Endodermal cell (in vitro differentiated cells): ENCODE data around the gene ZGRF1. TPM values are rescaled to one million over a fixed set of nuclear protein-coding genes. Genes with fewer than 3 reads are reported as not detected.

Experiments
- DNase-seq: peaks from one replicate; pipeline ENCODE4 v3.0.0-alpha.2; 2017
- H3K27ac ChIP-seq: 2 replicates; pipeline ENCODE4 v1.5.1; 2013; ENCODE audit warnings: mild to moderate bottlenecking, low read depth, low read length, moderate library complexity
- H3K27me3 ChIP-seq: 2 replicates; pipeline ENCODE4 v1.6.1; 2013; ENCODE audit warnings: mild to moderate bottlenecking, low read length, moderate library complexity; ENCODE audit not compliant: insufficient read depth, control insufficient read depth, poor library complexity, severe bottlenecking
- H3K36me3 ChIP-seq: 2 replicates; pipeline ENCODE4 v1.7.0; 2013; ENCODE audit warnings: mild to moderate bottlenecking, low read length, moderate library complexity; ENCODE audit not compliant: control insufficient read depth, insufficient read depth
- H3K4me1 ChIP-seq: one replicate; pipeline ENCODE4 v1.7.0; 2013; ENCODE audit warnings: low read length; ENCODE audit not compliant: control insufficient read depth, insufficient read depth
- H3K4me3 ChIP-seq: 2 replicates; pipeline ENCODE4 v1.5.1; 2013; ENCODE audit warnings: mild to moderate bottlenecking, low read length, moderate library complexity
- H3K9ac ChIP-seq: 2 replicates; pipeline ENCODE4 v1.6.1; 2013; ENCODE audit warnings: mild to moderate bottlenecking, low read length, moderate library complexity; ENCODE audit not compliant: poor library complexity, severe bottlenecking; ENCODE audit errors: extremely low read depth
- H3K9me3 ChIP-seq: 2 replicates; pipeline ENCODE4 v1.6.1; 2013; ENCODE audit warnings: mild to moderate bottlenecking, low read length, moderate library complexity; ENCODE audit not compliant: control insufficient read depth
- H3K27ac Mint-ChIP-seq: 2 replicates; pipeline ENCODE4 v1.8.0; 2020; ENCODE audit warnings: mixed read lengths
- H3K27me3 Mint-ChIP-seq: 2 replicates; pipeline ENCODE4 v1.8.0; 2021; ENCODE audit warnings: mild to moderate bottlenecking, mixed read lengths; ENCODE audit not compliant: insufficient read depth
- H3K36me3 Mint-ChIP-seq: 2 replicates; pipeline ENCODE4 v1.8.0; 2020; ENCODE audit warnings: low read depth, mixed read lengths
- H3K4me1 Mint-ChIP-seq: 2 replicates; pipeline ENCODE4 v1.8.0; 2020; ENCODE audit warnings: mixed read lengths
- H3K4me3 Mint-ChIP-seq: 2 replicates; pipeline ENCODE4 v1.8.0; 2020; ENCODE audit warnings: mild to moderate bottlenecking, moderate library complexity, mixed read lengths
- H3K9me3 Mint-ChIP-seq: 2 replicates; pipeline ENCODE4 v1.8.0; 2020; ENCODE audit warnings: mild to moderate bottlenecking, mixed read lengths
- WGBS, 2 experiments: methylation state at CpG; one replicate each; pipeline versions ENCODE4 v1.1.5 to v1.1.7; 2013; ENCODE audit warnings: missing lambda C conversion rate in 2 of 2, mixed read lengths in 1 of 2; ENCODE audit not compliant: insufficient coverage in 1 of 2, insufficient read length in 1 of 2; 5-methylcytosine and 5-hydroxymethylcytosine counted together
- total RNA-seq, 2 donors: library from RNA; stranded (reverse); fragmentation: NEBNext Ultra II Directional in 1 of 2; extraction: Animal tissue kit (Norgen Biotek cat#: 25700) in 1 of 2; gene quantifications; 2 replicates in 1 of 2; 3 replicates in 1 of 2; pipeline ENCODE4 v1.2.1, GENCODE V29; 2021
- TF ChIP-seq, protein P1 (sequence below): fragments of 200-600 bp; sonication (generic); conservative IDR thresholded peaks from 2 replicates; pipeline ENCODE4 v1.5.0; 2021; ENCODE audit warnings: antibody characterized with exemption, mild to moderate bottlenecking

Gene ZGRF1
- total RNA-seq, 2 donors from 2014 or later = 29.1 to 57.3 TPM

DNA sequence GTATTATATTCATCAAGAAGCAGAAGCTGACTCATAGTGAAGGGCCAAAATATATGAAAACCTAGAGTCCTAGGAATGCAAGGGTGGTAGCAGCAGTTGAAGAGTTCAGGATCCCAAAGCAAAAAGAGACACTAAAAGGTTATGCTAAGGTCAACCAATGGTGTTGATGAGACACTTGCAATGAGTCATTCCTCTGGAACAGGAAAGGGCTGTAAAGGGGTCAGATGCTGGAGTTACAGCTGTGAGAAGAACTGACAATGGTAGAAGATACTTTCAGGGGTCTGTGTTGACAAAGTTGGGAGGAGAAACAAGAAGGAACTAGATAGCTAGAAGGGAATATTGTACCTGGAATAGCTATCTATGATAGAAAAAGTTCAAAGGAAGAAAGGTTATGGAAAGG lies 47.5 kb downstream of the ZGRF1 start:
- no peaks in the 10 kb centered on the region for H3K4me1 Mint-ChIP-seq
- no peak overlapping the region for H3K27ac Mint-ChIP-seq

DNA sequence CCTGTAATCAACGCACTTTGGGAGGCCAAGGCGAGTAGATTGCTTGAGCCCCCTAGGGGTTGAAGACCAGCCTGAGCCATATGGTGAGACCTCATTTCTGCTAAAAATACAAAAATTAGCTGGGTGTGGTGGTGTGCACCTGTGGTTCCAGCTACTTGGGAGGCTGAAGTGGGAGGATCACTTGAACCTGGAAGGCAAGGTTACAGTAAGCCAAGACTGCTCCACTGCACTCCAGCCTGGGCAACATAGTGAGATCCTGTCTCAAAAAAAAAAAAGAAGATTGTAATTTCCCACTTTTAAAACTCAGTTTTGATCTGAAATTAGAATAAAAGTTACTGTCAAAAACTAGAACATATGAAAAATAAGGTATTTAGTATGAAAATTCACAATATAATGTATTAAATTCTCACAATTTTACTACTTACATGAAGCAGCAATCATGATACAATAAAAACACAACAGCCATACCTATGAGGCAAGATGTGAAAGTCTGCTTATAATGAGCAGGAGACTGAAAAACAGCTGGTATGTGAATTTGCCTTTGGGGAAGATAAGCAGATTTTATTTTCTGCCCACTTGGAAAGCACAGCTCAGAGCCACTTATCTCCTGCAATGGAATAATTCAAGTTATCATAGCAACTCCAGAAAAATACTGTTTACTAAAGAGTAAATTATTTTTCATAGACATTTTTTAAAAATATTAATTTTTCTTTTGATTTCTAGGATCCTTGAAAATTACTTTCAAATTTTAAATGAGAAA lies 50.6 kb downstream of the ZGRF1 start:
- Histone ChIP-seq H3K4me3 (no peak overlapping the region), H3K4me1 (no peaks in the 10 kb centered on the region), H3K36me3 (peaks cover 43% of the 10 kb centered on the region), H3K27me3 (no peaks in the 10 kb centered on the region), H3K27ac (no peak overlapping the region), H3K9ac (no peak overlapping the region), H3K9me3 (no peaks in the 10 kb centered on the region)
- Mint-ChIP-seq H3K27ac (no peak overlapping the region), H3K4me1 (no peaks in the 10 kb centered on the region), H3K9me3 (peaks cover 2% of the 10 kb centered on the region), H3K27me3 (no peaks in the 10 kb centered on the region), H3K36me3 (peaks cover 52% of the 10 kb centered on the region), H3K4me3 (no peak overlapping the region)
- DNase-seq = no peak
- 96% methylated on average over 2 of the region's 2 CpGs; no CpG with 5 or more reads in 1 of the 2 experiments for WGBS, 2 experiments
- TF ChIP-seq, protein P1, sequence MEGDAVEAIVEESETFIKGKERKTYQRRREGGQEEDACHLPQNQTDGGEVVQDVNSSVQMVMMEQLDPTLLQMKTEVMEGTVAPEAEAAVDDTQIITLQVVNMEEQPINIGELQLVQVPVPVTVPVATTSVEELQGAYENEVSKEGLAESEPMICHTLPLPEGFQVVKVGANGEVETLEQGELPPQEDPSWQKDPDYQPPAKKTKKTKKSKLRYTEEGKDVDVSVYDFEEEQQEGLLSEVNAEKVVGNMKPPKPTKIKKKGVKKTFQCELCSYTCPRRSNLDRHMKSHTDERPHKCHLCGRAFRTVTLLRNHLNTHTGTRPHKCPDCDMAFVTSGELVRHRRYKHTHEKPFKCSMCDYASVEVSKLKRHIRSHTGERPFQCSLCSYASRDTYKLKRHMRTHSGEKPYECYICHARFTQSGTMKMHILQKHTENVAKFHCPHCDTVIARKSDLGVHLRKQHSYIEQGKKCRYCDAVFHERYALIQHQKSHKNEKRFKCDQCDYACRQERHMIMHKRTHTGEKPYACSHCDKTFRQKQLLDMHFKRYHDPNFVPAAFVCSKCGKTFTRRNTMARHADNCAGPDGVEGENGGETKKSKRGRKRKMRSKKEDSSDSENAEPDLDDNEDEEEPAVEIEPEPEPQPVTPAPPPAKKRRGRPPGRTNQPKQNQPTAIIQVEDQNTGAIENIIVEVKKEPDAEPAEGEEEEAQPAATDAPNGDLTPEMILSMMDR = peak; percentile 45

More for the DNA sequence above, 47.5 kb downstream of the ZGRF1 start:
- no peaks in the 10 kb centered on the region for H3K4me1 ChIP-seq
- TF ChIP-seq, protein P1 = no peak
- H3K27ac ChIP-seq = no peak overlapping the region
- H3K36me3 ChIP-seq = peaks cover 28% of the 10 kb centered on the region
- peaks cover 40% of the 10 kb centered on the region for H3K36me3 Mint-ChIP-seq
- no peaks in the 10 kb centered on the region for H3K27me3 ChIP-seq
- no peak overlapping the region for H3K4me3 Mint-ChIP-seq
- H3K9ac ChIP-seq = no peak overlapping the region
- H3K4me3 ChIP-seq = no peak overlapping the region
- H3K9me3 Mint-ChIP-seq = no peaks in the 10 kb centered on the region
- H3K9me3 ChIP-seq = peaks cover 15% of the 10 kb centered on the region
- no peak for DNase-seq
- no peaks in the 10 kb centered on the region for H3K27me3 Mint-ChIP-seq

- Histone ChIP-seq H3K4me1 (no peaks in the 10 kb centered on the region), H3K9me3 (no peaks in the 10 kb centered on the region), H3K27ac (no peak overlapping the region), H3K27me3 (no peaks in the 10 kb centered on the region), H3K36me3 (no peaks in the 10 kb centered on the region), H3K9ac (no peak overlapping the region), H3K4me3 (no peak overlapping the region)
- no peak overlapping the region for H3K27ac Mint-ChIP-seq
- no peak for DNase-seq
- H3K4me3 Mint-ChIP-seq = no peak overlapping the region
- H3K4me1 Mint-ChIP-seq = no peaks in the 10 kb centered on the region
- H3K36me3 Mint-ChIP-seq = peaks cover 33% of the 10 kb centered on the region
- TF ChIP-seq, protein P1 = no peak
- H3K27me3 Mint-ChIP-seq = no peaks in the 10 kb centered on the region
- 85 to 90% methylated on average over 5 of the region's 5 CpGs for WGBS, 2 experiments
- H3K9me3 Mint-ChIP-seq = peaks cover 15% of the 10 kb centered on the region
Measured at GRCh38 chr4:112567536-112567935, 69.2 kb downstream of the ZGRF1 start.
